Activated B cell treated with CpG ODN at 0.5 μM for 24 hours (primary cell): ENCODE measurements around the gene CAMTA2. TPM values are rescaled to one million over a fixed set of nuclear protein-coding genes. Genes with fewer than 3 reads are reported as not detected.

Source experiments
- ATAC-seq: fragments of 200-7000 bp; cut with Tn5 transposase; one replicate; pipeline ENCODE4 v1.10.0; 2021; ENCODE audit warnings: low read depth, mild to moderate bottlenecking, moderate library complexity
- CTCF ChIA-PET: fragments of 350-600 bp; sonication (Branson Sonifier 250); formaldehyde crosslinking; loops from one replicate; lab custom pipeline; 2021; ENCODE audit warnings: antibody characterized with exemption; lab: Charles Lee
- POLR2A ChIA-PET: fragments of 350-600 bp; sonication (Branson Sonifier 250); formaldehyde crosslinking; loops from one replicate; lab custom pipeline; 2021; ENCODE audit warnings: antibody characterized with exemption; lab: Charles Lee
- DNase-seq: peaks from one replicate; pipeline ENCODE4 v3.0.0; 2022
- H3K27ac Mint-ChIP-seq: one replicate; pipeline ENCODE4 v1.8.0; 2020; ENCODE audit warnings: mixed read lengths
- H3K27me3 Mint-ChIP-seq: one replicate; pipeline ENCODE4 v1.8.0; 2021; ENCODE audit warnings: mixed read lengths
- H3K36me3 Mint-ChIP-seq: one replicate; pipeline ENCODE4 v1.8.0; 2021; ENCODE audit warnings: low read depth, mixed read lengths
- H3K4me1 Mint-ChIP-seq: one replicate; pipeline ENCODE4 v1.8.0; 2021; ENCODE audit warnings: mixed read lengths
- H3K4me3 Mint-ChIP-seq: one replicate; pipeline ENCODE4 v1.8.0; 2020; ENCODE audit warnings: mild to moderate bottlenecking, mixed read lengths
- H3K9me3 Mint-ChIP-seq: one replicate; pipeline ENCODE4 v1.8.0; 2020; ENCODE audit warnings: mixed read lengths
- intact Hi-C: fragments of 100-400 bp; cut with micrococcal nuclease; formaldehyde crosslinking; loops from one replicate; pipeline ENCODE4 v1.15.1; 2024
- total RNA-seq: library from RNA; stranded (reverse); gene quantifications from 2 replicates; pipeline ENCODE4 v1.2.3, GENCODE V29; 2022
- TF ChIP-seq, protein P1 (sequence below): fragments of 200-600 bp; IDR thresholded peaks from one replicate; pipeline ENCODE4 v1.8.0; 2022; ENCODE audit warnings: antibody characterized with exemption, mild to moderate bottlenecking

The CAMTA2 gene
- total RNA-seq, 1 donor from 2014 or later: 57.9 TPM

DNA sequence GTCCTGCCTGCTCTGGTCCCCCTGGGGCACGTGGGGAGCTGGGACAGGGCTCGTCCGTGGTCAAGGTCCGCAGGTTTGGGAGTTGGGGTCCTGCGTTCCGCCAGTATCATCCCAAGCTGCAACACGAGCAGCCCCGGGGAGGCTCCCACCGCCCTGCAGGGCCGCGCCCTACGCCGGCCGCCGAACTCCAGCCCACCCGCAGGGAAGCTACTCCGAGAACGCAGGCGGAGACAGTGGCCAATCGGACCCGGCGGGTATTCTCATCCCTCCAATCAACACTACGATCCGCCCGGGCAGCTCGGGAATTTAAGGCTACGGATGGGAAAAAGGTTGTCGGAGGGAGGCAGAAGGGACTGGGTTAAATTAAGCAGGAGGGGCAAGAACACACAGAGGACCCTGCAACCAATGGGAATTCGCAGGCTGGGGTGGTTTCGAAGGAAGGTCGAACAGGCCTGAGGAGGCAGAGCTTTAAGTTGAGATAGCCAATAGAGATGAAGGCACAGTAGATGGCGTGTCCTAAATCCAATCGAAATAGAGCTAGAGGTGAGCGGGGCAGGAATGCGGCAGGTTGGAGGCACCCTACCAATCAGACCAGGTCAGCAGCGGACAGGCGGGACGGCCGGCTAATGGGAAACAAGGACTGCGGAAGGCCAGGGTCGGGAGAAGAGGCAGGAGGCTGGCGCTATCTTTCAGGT, 20.5 kb downstream of the CAMTA2 start:
- TF ChIP-seq, protein P1, sequence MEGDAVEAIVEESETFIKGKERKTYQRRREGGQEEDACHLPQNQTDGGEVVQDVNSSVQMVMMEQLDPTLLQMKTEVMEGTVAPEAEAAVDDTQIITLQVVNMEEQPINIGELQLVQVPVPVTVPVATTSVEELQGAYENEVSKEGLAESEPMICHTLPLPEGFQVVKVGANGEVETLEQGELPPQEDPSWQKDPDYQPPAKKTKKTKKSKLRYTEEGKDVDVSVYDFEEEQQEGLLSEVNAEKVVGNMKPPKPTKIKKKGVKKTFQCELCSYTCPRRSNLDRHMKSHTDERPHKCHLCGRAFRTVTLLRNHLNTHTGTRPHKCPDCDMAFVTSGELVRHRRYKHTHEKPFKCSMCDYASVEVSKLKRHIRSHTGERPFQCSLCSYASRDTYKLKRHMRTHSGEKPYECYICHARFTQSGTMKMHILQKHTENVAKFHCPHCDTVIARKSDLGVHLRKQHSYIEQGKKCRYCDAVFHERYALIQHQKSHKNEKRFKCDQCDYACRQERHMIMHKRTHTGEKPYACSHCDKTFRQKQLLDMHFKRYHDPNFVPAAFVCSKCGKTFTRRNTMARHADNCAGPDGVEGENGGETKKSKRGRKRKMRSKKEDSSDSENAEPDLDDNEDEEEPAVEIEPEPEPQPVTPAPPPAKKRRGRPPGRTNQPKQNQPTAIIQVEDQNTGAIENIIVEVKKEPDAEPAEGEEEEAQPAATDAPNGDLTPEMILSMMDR: no peak
- peak; percentile 87 for ATAC-seq
- ChIA-PET POLR2A (interaction anchor here (0.6 to 11.6 kb wide), 32 partner anchors 10 to 823 kb away, joined by 3 to 391 read pairs (median 6); partner anchors contain the start of genes C17orf107, CAMTA2, CHRNE and CYB5D2), CTCF (interaction anchor here (0.6 to 3.4 kb wide), 11 partner anchors 13 to 400 kb away, joined by 3 to 17 read pairs (median 4); partner anchors contain the start of genes CAMTA2, CHRNE, PFN1 and RNF167)
- Mint-ChIP-seq H3K4me1 (peaks cover 18% of the 10 kb centered on the region), H3K36me3 (peaks cover 34% of the 10 kb centered on the region), H3K4me3 (no peak overlapping the region), H3K27ac (no peak overlapping the region), H3K9me3 (no peaks in the 10 kb centered on the region), H3K27me3 (no peaks in the 10 kb centered on the region)
- no peak for DNase-seq
- intact Hi-C loops: loop anchor here (1.0 to 5.0 kb wide), 10 partner anchors 18 to 255 kb away; partner anchors contain the start of genes ARRB2, CAMTA2, GP1BA and INCA1

DNA sequence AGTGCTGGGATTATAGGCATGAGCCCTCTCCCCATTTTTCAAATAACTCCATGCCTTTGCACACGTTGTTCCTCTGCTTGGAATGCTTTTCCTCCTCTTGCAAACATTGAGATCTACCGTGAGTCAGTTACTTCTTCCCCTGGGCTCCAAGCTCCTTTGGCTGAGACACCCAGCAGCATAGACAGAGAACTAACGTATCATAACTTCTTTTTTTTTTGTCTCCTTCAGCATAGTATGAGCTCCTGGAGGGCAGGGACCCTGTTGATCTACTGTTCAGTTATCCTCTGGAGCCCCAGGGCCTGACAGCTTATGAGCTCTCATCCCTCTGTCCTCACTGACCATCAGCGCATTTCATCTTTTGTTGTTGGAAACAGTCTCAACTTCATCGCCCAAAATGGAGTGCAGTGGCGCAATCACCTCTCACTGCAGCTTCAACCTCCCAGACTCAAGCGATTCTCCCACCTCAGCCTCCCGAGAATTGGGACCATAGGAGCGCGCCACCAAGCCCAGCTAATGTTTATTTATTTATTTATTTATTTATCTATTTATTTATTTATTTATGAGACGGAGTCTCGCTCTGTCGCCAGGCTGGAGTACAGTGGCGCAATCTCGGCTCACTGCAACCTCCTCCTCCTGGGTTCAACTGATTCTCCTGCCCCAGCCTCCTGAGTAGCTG, 22.0 kb downstream of the CAMTA2 start:
- H3K4me3 Mint-ChIP-seq: no peak overlapping the region
- H3K36me3 Mint-ChIP-seq: peaks cover 33% of the 10 kb centered on the region
- ChIA-PET CTCF (interaction anchor here (3.4 kb wide), 1 partner anchor 22 kb away, joined by 17 read pairs; the partner anchor contains the start of gene CAMTA2), POLR2A (interaction anchor here (0.5 to 11.6 kb wide), 10 partner anchors 9 to 137 kb away, joined by 3 to 391 read pairs (median 10); partner anchors contain the start of genes CAMTA2, CHRNE, ENO3 and INCA1)
- TF ChIP-seq, protein P1: no peak
- H3K27me3 Mint-ChIP-seq: no peaks in the 10 kb centered on the region
- intact Hi-C loops: loop anchor here (5.0 kb wide), 3 partner anchors 33 to 253 kb away; partner anchors contain the start of genes ARRB2, GP1BA and ZFP3
- H3K4me1 Mint-ChIP-seq: peaks cover 17% of the 10 kb centered on the region
- no peak for DNase-seq
- no peak overlapping the region for H3K27ac Mint-ChIP-seq
- ATAC-seq: no peak
- no peaks in the 10 kb centered on the region for H3K9me3 Mint-ChIP-seq

GRCh38 chr17:4960279-4960922, 27.1 kb downstream of the CAMTA2 start:
- Mint-ChIP-seq H3K4me1 (peaks cover 5% of the 10 kb centered on the region), H3K9me3 (no peaks in the 10 kb centered on the region), H3K27me3 (no peaks in the 10 kb centered on the region), H3K4me3 (no peak overlapping the region), H3K27ac (no peak overlapping the region), H3K36me3 (peaks cover 42% of the 10 kb centered on the region)
- intact Hi-C loops: no loop called here
- ChIA-PET CTCF (no interaction called here), POLR2A (interaction anchor here (1.2 kb wide), 1 partner anchor 20 kb away, joined by 3 read pairs; the partner anchor contains the start of genes RNF167 and SLC25A11)
- TF ChIP-seq, protein P1: no peak
- ATAC-seq (no peak), DNase-seq (no peak)

DNA sequence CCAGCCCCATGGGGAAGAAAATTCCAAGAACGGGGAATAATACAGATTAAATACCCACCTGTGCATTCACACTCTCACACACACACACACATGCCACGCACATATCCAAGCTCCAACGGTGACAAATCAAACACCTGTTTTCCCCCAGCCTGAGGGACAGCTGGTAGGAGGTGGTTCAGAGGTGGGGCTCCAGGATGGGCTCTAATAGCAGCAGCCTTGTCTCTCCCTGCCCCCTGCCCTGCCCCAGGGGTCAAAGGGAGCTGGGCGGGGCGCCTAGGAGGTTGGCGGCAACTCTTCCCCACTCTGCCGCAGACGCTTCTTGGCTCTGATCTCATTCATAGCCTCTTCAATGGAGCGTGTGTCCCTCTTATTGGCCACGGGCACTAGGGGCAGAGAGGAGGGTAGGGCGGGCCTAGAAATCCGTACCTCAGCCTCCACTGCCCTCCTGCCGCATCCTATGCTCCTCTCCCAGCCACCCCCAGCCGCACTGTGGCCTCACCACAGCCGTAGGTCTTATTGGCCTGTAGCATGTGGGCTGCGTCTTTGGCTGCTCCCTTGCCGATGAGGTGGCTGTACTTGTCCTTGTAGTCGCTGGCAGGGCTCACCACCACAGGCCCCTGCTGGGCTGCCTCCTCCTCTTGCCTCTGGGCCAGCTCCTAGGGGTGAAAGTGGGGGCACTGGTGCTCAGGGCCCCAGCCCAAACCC, 28.1 kb downstream of the CAMTA2 start:
- Mint-ChIP-seq H3K36me3 (peaks cover 39% of the 10 kb centered on the region), H3K4me1 (no peaks in the 10 kb centered on the region), H3K27ac (no peak overlapping the region), H3K27me3 (no peaks in the 10 kb centered on the region), H3K9me3 (no peaks in the 10 kb centered on the region), H3K4me3 (no peak overlapping the region)
- POLR2A ChIA-PET: interaction anchor here (1.2 kb wide), 1 partner anchor 19 kb away, joined by 3 read pairs; the partner anchor contains the start of genes RNF167 and SLC25A11
- TF ChIP-seq, protein P1: no peak
- ATAC-seq (no peak), DNase-seq (no peak)
- intact Hi-C loops: no loop called here
- CTCF ChIA-PET: no interaction called here
